ENCODE data around the gene TLE4. TPM values are rescaled to one million over a fixed set of nuclear protein-coding genes. Genes with fewer than 3 reads are reported as not detected.

TLE4 gene
- total and polyA plus RNA-seq, 2 of the 4 experiments (the other 2 are of a cell fraction), result 68.0 to 78.1 TPM

DNA sequence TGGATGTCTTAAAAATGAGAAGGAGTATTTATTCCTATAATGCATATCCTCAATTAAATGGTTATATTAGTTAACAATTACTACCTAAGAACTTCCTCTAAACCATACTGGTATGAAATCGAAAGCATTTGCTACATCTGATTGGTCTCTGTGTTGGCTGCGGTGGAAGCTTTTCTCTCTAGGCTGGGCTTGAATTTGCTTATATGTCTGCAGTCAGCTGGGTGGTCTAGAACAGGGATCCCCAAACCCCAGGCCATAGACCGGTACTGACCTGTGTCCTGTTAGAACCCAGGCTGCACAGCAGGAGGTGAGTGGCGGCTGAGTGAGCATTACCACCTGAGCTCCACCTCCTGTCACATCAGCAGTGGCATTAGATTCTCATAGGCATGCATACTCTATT, 112.3 kb downstream of the TLE4 start:
- ATAC-seq (ENCODE audit: low read depth) (no peak), DNase-seq (no peak)
- peak overlapping the region; percentile 87 for H2BK20ac ChIP-seq (ENCODE audit: low read depth, low read length)
- no peak overlapping the region for H3K4me2 ChIP-seq (ENCODE audit: low read depth, low read length)
- no peak overlapping the region for H2AFZ ChIP-seq (replicated peaks; ENCODE audit: low read length, poor library complexity)
- POLR2A ChIA-PET (ENCODE audit: unreplicated experiment), result no interaction called here
- H2BK15ac ChIP-seq (ENCODE audit: low read depth, low read length), result peak overlapping the region; percentile 89; the same call in 1 of the 3 replicates
- peaks cover 24% of the 10 kb centered on the region for H3K4me1 ChIP-seq (ENCODE audit: control insufficient read depth, insufficient read depth, low read length)
- peaks cover 27 to 42% of the 10 kb centered on the region in 2 experiments for H3K79me1 ChIP-seq (ENCODE audit: low read depth in 1 of 2, low read length in 2 of 2)
- peak overlapping the region; percentile 64 for H2BK5ac ChIP-seq (ENCODE audit: low read depth, low read length, poor library complexity, severe bottlenecking)
- BruUV-seq (replicated peaks), result no TSS peak
- in situ Hi-C loops (cut with MboI; ENCODE audit: low sequenced_read_pairs), result no loop called here
- peak overlapping the region; percentile 93 for H3K4ac ChIP-seq (ENCODE audit: low read depth, low read length)
- WGBS, 2 experiments (ENCODE audit: extremely low coverage in 2 of 2, insufficient read length in 1 of 2), result 100% methylated on average over 1 of the region's 4 CpGs; no CpG with 5 or more reads in 1 of the 2 experiments
- H2AK5ac ChIP-seq (ENCODE audit: low read depth, low read length), result peak overlapping the region; percentile 66
- H4K5ac ChIP-seq (ENCODE audit: low read depth, low read length), result peak overlapping the region; percentile 43; the same call in 1 of the 2 replicates
- TF ChIP-seq RCOR1 (IDR thresholded peaks at IDR 0.05; ENCODE audit: insufficient replicate concordance, low read length) (no peak), MXI1 (IDR thresholded peaks at IDR 0.05; ENCODE audit: borderline replicate concordance, low read depth, low read length) (no peak), BHLHE40 (IDR thresholded peaks at IDR 0.05; ENCODE audit: low read depth, low read length) (no peak), RFX5 (IDR thresholded peaks at IDR 0.05; ENCODE audit: low read depth, low read length) (no peak), MAFK (IDR thresholded peaks at IDR 0.05; ENCODE audit: low read depth, low read length) (no peak), NFE2L2 (IDR thresholded peaks at IDR 0.05; ENCODE audit: low read depth, low read length) (no peak), MAZ (IDR thresholded peaks at IDR 0.05; ENCODE audit: borderline replicate concordance, low read depth, low read length) (no peak), RAD21 (IDR thresholded peaks at IDR 0.05; ENCODE audit: low read length) (no peak), CTCF (conservative IDR thresholded peaks at IDR 0.05; ENCODE audit: low read depth, low read length) (no peak), POLR2A (IDR thresholded peaks at IDR 0.05; ENCODE audit: low read depth, low read length) (no peak), CHD1 (IDR thresholded peaks at IDR 0.05; ENCODE audit: low read depth, low read length) (no peak), FOS (IDR thresholded peaks at IDR 0.05; ENCODE audit: low read depth, low read length) (no peak), SMC3 (IDR thresholded peaks at IDR 0.05; ENCODE audit: low read depth, low read length) (no peak), CEBPB (IDR thresholded peaks at IDR 0.05; ENCODE audit: low read depth, low read length) (no peak)
- TF ChIP-seq, protein P1, sequence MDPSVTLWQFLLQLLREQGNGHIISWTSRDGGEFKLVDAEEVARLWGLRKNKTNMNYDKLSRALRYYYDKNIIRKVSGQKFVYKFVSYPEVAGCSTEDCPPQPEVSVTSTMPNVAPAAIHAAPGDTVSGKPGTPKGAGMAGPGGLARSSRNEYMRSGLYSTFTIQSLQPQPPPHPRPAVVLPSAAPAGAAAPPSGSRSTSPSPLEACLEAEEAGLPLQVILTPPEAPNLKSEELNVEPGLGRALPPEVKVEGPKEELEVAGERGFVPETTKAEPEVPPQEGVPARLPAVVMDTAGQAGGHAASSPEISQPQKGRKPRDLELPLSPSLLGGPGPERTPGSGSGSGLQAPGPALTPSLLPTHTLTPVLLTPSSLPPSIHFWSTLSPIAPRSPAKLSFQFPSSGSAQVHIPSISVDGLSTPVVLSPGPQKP (IDR thresholded peaks at IDR 0.05; ENCODE audit: borderline replicate concordance, low read depth, low read length), result no peak
- TF ChIP-seq, protein P2, sequence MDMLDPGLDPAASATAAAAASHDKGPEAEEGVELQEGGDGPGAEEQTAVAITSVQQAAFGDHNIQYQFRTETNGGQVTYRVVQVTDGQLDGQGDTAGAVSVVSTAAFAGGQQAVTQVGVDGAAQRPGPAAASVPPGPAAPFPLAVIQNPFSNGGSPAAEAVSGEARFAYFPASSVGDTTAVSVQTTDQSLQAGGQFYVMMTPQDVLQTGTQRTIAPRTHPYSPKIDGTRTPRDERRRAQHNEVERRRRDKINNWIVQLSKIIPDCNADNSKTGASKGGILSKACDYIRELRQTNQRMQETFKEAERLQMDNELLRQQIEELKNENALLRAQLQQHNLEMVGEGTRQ (IDR thresholded peaks at IDR 0.05; ENCODE audit: low read depth, low read length), result no peak
- H3K9me3 ChIP-seq (ENCODE audit: control insufficient read depth, insufficient read depth, low read length), result no peaks in the 10 kb centered on the region
- H4K8ac ChIP-seq (ENCODE audit: low read depth in 2 of 2, low read length in 2 of 2), result peak overlapping the region in 1 of 2 experiments; percentile 70; a peak in 2 of 4 replicates
- no peak overlapping the region for H3K9ac ChIP-seq (ENCODE audit: low read depth, low read length)
- no peak overlapping the region for H3K23ac ChIP-seq (ENCODE audit: low read depth, low read length)
- no peaks in the 10 kb centered on the region for H3K27me3 ChIP-seq (ENCODE audit: control insufficient read depth, insufficient read depth, low read length)
- H3K4me3 ChIP-seq (ENCODE audit: insufficient read depth, low read depth, low read length), result no peak overlapping the region
- no peak overlapping the region for H2AK9ac ChIP-seq (replicated peaks; ENCODE audit: low read depth, low read length, poor library complexity)
- no peak overlapping the region for H3K14ac ChIP-seq (replicated peaks; ENCODE audit: low read depth, low read length)
- H3K27ac ChIP-seq (ENCODE audit: insufficient read depth, low read length), result peak overlapping the region; percentile 83; the same call in 1 of the 2 replicates
- H3K18ac ChIP-seq (ENCODE audit: low read depth, low read length), result peak overlapping the region; percentile 10
- H3K9me1 ChIP-seq (ENCODE audit: insufficient read depth, low read length), result peaks cover 22% of the 10 kb centered on the region
- dilution Hi-C loops (cut with HindIII; ENCODE audit: low sequenced_read_pairs, unreplicated experiment), result no loop called here
- peak overlapping the region; percentile 96; the same call in 1 of the 2 replicates for H2BK120ac ChIP-seq (ENCODE audit: low read depth, low read length)
- intact Hi-C loops (cut with micrococcal nuclease), result no loop called here
- CTCF ChIA-PET, result no interaction called here
- H4K20me1 ChIP-seq (ENCODE audit: insufficient read depth, low read length), result peaks cover 3% of the 10 kb centered on the region; the same call in 1 of the 2 replicates
- peak overlapping the region; percentile 16; the same call in 1 of the 2 replicates for H4K91ac ChIP-seq (ENCODE audit: insufficient read depth, low read depth, low read length)
- H3K56ac ChIP-seq (ENCODE audit: extremely low read depth, insufficient read depth, low read length), result no peak overlapping the region
- H3K36me3 ChIP-seq (ENCODE audit: control insufficient read depth, insufficient read depth, low read length), result peaks cover 6% of the 10 kb centered on the region

Data from IMR-90 (cell line).